Panc1 (cell line): ENCODE results near the gene FGF14. TPM values are rescaled to one million over a fixed set of nuclear protein-coding genes. Genes with fewer than 3 reads are reported as not detected.

Source experiments
- ATAC-seq: fragments of 200-7000 bp; cut with Tn5 transposase; 2 replicates; pipeline ENCODE4 v1.9.1; 2020; ENCODE audit warnings: mild to moderate bottlenecking, moderate library complexity
- BruUV-seq: library from RNA; stranded (reverse); fragments of 400-500 nt; replicated peaks from 2 replicates; lab custom pipeline; 2021; lab: Mats Ljungman, UMichigan
- CTCF ChIA-PET: fragments of 300-600 bp; sonication (Branson Sonifier 250); formaldehyde crosslinking; loops from one replicate; lab custom pipeline; 2022; ENCODE audit warnings: antibody characterized with exemption; lab: Charles Lee
- POLR2A ChIA-PET: fragments of 300-600 bp; sonication (Branson Sonifier 250); formaldehyde crosslinking; loops from one replicate; lab custom pipeline; 2022; ENCODE audit warnings: antibody characterized with exemption; lab: Charles Lee
- DNase-seq: peaks from one replicate; pipeline ENCODE4 v3.0.0-alpha.2; 2010; ENCODE audit warnings: low read depth, low spot score
- H3K27ac ChIP-seq: 2 replicates; pipeline ENCODE4 v1.5.1; 2011; ENCODE audit warnings: mild to moderate bottlenecking, low read length, inconsistent platforms
- H3K27me3 ChIP-seq: fragments of 200-500 bp; sonication (Bioruptor generic); 2 replicates; pipeline ENCODE4 v1.6.0; 2014; ENCODE audit warnings: low read length, inconsistent platforms; ENCODE audit not compliant: control insufficient read depth, insufficient read depth
- H3K36me3 ChIP-seq: fragments of 200-500 bp; sonication (Bioruptor generic); 2 replicates; pipeline ENCODE4 v1.5.1; 2014; ENCODE audit warnings: inconsistent platforms, mild to moderate bottlenecking, low read length, moderate library complexity; ENCODE audit not compliant: control insufficient read depth, insufficient read depth
- H3K4me1 ChIP-seq: 2 replicates; pipeline ENCODE4 v1.5.1; 2011; ENCODE audit warnings: inconsistent platforms, mild to moderate bottlenecking, low read length, moderate library complexity; ENCODE audit not compliant: control insufficient read depth, insufficient read depth
- H3K4me3 ChIP-seq, 2 experiments: 2 replicates each; pipeline ENCODE4 v1.5.1; 2011 to 2012; ENCODE audit warnings: low read depth in 2 of 2, low read length in 2 of 2, mild to moderate bottlenecking in 2 of 2, inconsistent platforms in 1 of 2, moderate library complexity in 1 of 2
- H3K9me3 ChIP-seq: fragments of 200-500 bp; sonication (Bioruptor generic); 2 replicates; pipeline ENCODE4 v1.5.1; 2014; ENCODE audit warnings: low read depth, mild to moderate bottlenecking, inconsistent platforms, low read length, moderate library complexity; ENCODE audit not compliant: control insufficient read depth, insufficient read depth
- CTCF ChIP-seq: fragments of 450-650 bp; IDR thresholded peaks from 2 replicates; pipeline ENCODE4 v1.5.1; 2017; ENCODE audit warnings: mild to moderate bottlenecking
- POLR2AphosphoS5 ChIP-seq: IDR thresholded peaks from 2 replicates; pipeline ENCODE4 v1.6.1; 2012; ENCODE audit warnings: mild to moderate bottlenecking, low read depth, low read length, moderate library complexity
- REST ChIP-seq, 2 experiments: IDR thresholded peaks; 2 replicates each; pipeline ENCODE4 v1.6.1; 2011 to 2012; ENCODE audit warnings: low read depth in 2 of 2, control low read depth in 1 of 2, low read length in 1 of 2, mild to moderate bottlenecking in 1 of 2, moderate library complexity in 1 of 2; ENCODE audit not compliant: insufficient read depth in 1 of 2
- SIN3A ChIP-seq: IDR thresholded peaks from 2 replicates; pipeline ENCODE4 v1.6.1; 2012; ENCODE audit warnings: low read depth, mild to moderate bottlenecking, low read length, moderate library complexity, borderline replicate concordance; ENCODE audit not compliant: insufficient read depth
- TCF7L2 ChIP-seq: IDR thresholded peaks from 2 replicates; pipeline ENCODE4 v1.6.1; 2011; ENCODE audit warnings: mild to moderate bottlenecking, low read depth, low read length, inconsistent platforms
- in situ Hi-C: cut with HindIII; loops from 2 replicates; pipeline ENCODE4 v1.10.0; 2016; ENCODE audit warnings: low sequenced_read_pairs, low pct_unique_long_range_greater_than_20kb
- intact Hi-C: fragments of 100-400 bp; cut with micrococcal nuclease; formaldehyde crosslinking; loops from one replicate; pipeline ENCODE4 v1.10.0; 2022; ENCODE audit not compliant: unreplicated experiment
- total RNA-seq: library from RNA; stranded (reverse); gene quantifications from one replicate; pipeline ENCODE4 v1.2.1, GENCODE V29; 2021; ENCODE audit not compliant: unreplicated experiment

Gene FGF14
- total RNA-seq, 1 experiment from 2014 or later, result 0.03 TPM

- ATAC-seq (no peak), DNase-seq (no peak)
- no TSS peak for BruUV-seq
- Histone ChIP-seq H3K36me3 (no peaks in the 10 kb centered on the region), H3K27ac (no peak overlapping the region), H3K4me3 (no peak overlapping the region), H3K4me1 (no peaks in the 10 kb centered on the region), H3K9me3 (no peaks in the 10 kb centered on the region), H3K27me3 (no peaks in the 10 kb centered on the region)
- in situ Hi-C loops (no loop called here), intact Hi-C loops (no loop called here)
- POLR2A ChIA-PET, result no interaction called here
- CTCF ChIA-PET, result no interaction called here
- TF ChIP-seq SIN3A (no peak), CTCF (no peak), REST (IDR thresholded peaks at IDR 0.05; ENCODE audit: insufficient read depth in 1 of 2, low read depth in 2 of 2, low read length in 1 of 2) (no peak), POLR2AphosphoS5 (no peak), TCF7L2 (no peak)
Observed at GRCh38 chr13:102176846-102177245, 225.0 kb downstream of the FGF14 start.

GRCh38 chr13:102172406-102172805 is 229.4 kb downstream of the FGF14 start:
- no peaks in the 10 kb centered on the region for H3K27me3 ChIP-seq
- no peak overlapping the region for H3K4me3 ChIP-seq
- no peak overlapping the region for H3K27ac ChIP-seq
- BruUV-seq, result no TSS peak
- in situ Hi-C loops (no loop called here), intact Hi-C loops (no loop called here)
- no peaks in the 10 kb centered on the region for H3K4me1 ChIP-seq
- no peak for ATAC-seq
- no peaks in the 10 kb centered on the region for H3K36me3 ChIP-seq
- TF ChIP-seq TCF7L2 (no peak), POLR2AphosphoS5 (no peak), CTCF (no peak), SIN3A (no peak), REST (IDR thresholded peaks at IDR 0.05; ENCODE audit: insufficient read depth in 1 of 2, low read depth in 2 of 2, low read length in 1 of 2) (no peak)
- DNase-seq, result no peak
- POLR2A ChIA-PET, result no interaction called here
- CTCF ChIA-PET, result no interaction called here
- H3K9me3 ChIP-seq, result no peaks in the 10 kb centered on the region
